Gastrocnemius medialis (tissue), 4 donors: Measurements from ENCODE around the gene VPS35L.

Experiments used
- POLR2A ChIP-seq, 2 donors: fragments of 450-650 bp; IDR thresholded peaks; one replicate each; pipeline ENCODE4 v1.6.1; 2017; ENCODE audit warnings: antibody characterized with exemption in 2 of 2, mild to moderate bottlenecking in 2 of 2, moderate library complexity in 2 of 2
- TF ChIP-seq, protein P1 (sequence below), 5 experiments: fragments of 450-650 bp in 3 of 5; fragments of 200-600 bp in 2 of 5; sonication (generic) in 2 of 5; IDR thresholded peaks in 4 of 5; conservative IDR thresholded peaks in 1 of 5; 1 replicate in 4 of 5; 2 replicates in 1 of 5; pipeline ENCODE4 v1.5.1; 2016 to 2019; ENCODE audit warnings: antibody characterized with exemption in 5 of 5, mild to moderate bottlenecking in 3 of 5, moderate library complexity in 3 of 5

DNA sequence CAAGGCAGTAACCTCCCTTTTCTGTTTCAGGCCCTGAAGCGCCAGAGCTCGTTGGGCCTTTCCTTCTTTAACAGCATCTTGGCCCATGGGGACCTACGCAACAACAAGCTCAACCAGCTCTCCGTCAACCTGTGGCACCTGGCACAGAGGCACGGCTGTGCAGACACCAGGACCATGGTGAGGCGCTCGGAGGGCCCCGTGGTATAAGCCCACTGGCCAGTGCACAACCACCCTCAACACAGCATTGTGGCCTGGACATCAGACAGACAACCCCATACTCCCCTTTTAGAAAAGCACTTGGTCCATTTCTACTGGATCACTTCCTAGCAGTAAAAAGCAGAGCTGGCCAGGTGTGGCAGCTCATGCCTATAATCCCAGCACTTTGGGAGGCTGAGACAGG is 144.0 kb downstream of the VPS35L start:
- TF ChIP-seq, protein P1, sequence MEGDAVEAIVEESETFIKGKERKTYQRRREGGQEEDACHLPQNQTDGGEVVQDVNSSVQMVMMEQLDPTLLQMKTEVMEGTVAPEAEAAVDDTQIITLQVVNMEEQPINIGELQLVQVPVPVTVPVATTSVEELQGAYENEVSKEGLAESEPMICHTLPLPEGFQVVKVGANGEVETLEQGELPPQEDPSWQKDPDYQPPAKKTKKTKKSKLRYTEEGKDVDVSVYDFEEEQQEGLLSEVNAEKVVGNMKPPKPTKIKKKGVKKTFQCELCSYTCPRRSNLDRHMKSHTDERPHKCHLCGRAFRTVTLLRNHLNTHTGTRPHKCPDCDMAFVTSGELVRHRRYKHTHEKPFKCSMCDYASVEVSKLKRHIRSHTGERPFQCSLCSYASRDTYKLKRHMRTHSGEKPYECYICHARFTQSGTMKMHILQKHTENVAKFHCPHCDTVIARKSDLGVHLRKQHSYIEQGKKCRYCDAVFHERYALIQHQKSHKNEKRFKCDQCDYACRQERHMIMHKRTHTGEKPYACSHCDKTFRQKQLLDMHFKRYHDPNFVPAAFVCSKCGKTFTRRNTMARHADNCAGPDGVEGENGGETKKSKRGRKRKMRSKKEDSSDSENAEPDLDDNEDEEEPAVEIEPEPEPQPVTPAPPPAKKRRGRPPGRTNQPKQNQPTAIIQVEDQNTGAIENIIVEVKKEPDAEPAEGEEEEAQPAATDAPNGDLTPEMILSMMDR (IDR thresholded peaks at IDR 0.05 in 4 of 5, conservative IDR thresholded peaks at IDR 0.05 in 1 of 5): no peak
- no peak for TF ChIP-seq POLR2A (IDR thresholded peaks at IDR 0.05)
